ENCODE measurements around the gene TMEM198. TPM values are rescaled to one million over a fixed set of nuclear protein-coding genes. Genes with fewer than 3 reads are reported as not detected.

The TMEM198 gene
- total and polyA plus RNA-seq, 2 of the 4 experiments (the other 2 are of a cell fraction), result 0.18 to 2.2 TPM

DNA sequence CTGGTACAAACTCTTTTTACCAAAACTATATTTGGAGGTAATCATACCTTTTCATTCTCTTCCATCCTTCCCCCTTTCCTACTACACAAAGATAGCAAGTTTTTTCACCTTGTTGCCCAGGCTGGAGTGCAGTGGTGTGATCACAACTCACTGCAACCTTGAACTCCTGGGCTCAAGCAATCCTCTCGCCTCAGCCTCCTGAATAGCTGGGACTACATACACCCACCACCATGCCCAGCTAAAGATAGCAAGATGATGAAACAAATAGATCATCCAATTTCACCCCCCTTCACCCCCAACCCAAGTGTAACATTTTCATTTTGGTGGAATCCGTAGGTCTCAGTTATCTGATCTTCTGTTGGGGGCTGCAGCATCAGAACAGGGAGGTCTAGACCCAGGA, 49.3 kb downstream of the TMEM198 start:
- POLR2A ChIA-PET (ENCODE audit: unreplicated experiment), result no interaction called here
- Histone ChIP-seq H4K20me1 (ENCODE audit: insufficient read depth, low read length) (no peaks in the 10 kb centered on the region), H3K23ac (ENCODE audit: low read depth, low read length) (no peak overlapping the region), H3K27ac (ENCODE audit: insufficient read depth, low read length) (no peak overlapping the region), H2AK9ac (replicated peaks; ENCODE audit: low read depth, low read length, poor library complexity) (no peak overlapping the region), H3K36me3 (ENCODE audit: control insufficient read depth, insufficient read depth, low read length) (no peaks in the 10 kb centered on the region), H3K18ac (ENCODE audit: low read depth, low read length) (no peak overlapping the region), H2AFZ (replicated peaks; ENCODE audit: low read length, poor library complexity) (no peak overlapping the region), H2AK5ac (ENCODE audit: low read depth, low read length) (no peak overlapping the region), H2BK15ac (ENCODE audit: low read depth, low read length) (no peak overlapping the region), H3K4ac (ENCODE audit: low read depth, low read length) (no peak overlapping the region), H3K79me1 (ENCODE audit: low read depth in 1 of 2, low read length in 2 of 2) (peaks cover under 1 to 2% of the 10 kb centered on the region in 2 experiments), H3K9ac (ENCODE audit: low read depth, low read length) (no peak overlapping the region), H3K56ac (ENCODE audit: extremely low read depth, insufficient read depth, low read length) (no peak overlapping the region), H4K91ac (ENCODE audit: insufficient read depth, low read depth, low read length) (no peak overlapping the region), H3K27me3 (ENCODE audit: control insufficient read depth, insufficient read depth, low read length) (peaks cover 6% of the 10 kb centered on the region), H3K14ac (replicated peaks; ENCODE audit: low read depth, low read length) (no peak overlapping the region), H2BK120ac (ENCODE audit: low read depth, low read length) (no peak overlapping the region), H3K4me2 (ENCODE audit: low read depth, low read length) (no peak overlapping the region), H2BK5ac (ENCODE audit: low read depth, low read length, poor library complexity, severe bottlenecking) (no peak overlapping the region), H3K9me3 (ENCODE audit: control insufficient read depth, insufficient read depth, low read length) (no peaks in the 10 kb centered on the region), H4K8ac (ENCODE audit: low read depth in 2 of 2, low read length in 2 of 2) (no peak overlapping the region), H3K9me1 (ENCODE audit: insufficient read depth, low read length) (peaks cover 3% of the 10 kb centered on the region; the same call in 1 of the 2 replicates), H4K5ac (ENCODE audit: low read depth, low read length) (no peak overlapping the region), H3K4me3 (ENCODE audit: insufficient read depth, low read depth, low read length) (no peak overlapping the region), H3K4me1 (ENCODE audit: control insufficient read depth, insufficient read depth, low read length) (peaks cover 2% of the 10 kb centered on the region), H2BK20ac (ENCODE audit: low read depth, low read length) (no peak overlapping the region)
- ATAC-seq (ENCODE audit: low read depth) (no peak), DNase-seq (no peak)
- CTCF ChIA-PET, result no interaction called here
- no peak for TF ChIP-seq CHD1 (IDR thresholded peaks at IDR 0.05; ENCODE audit: low read depth, low read length)
- no peak for TF ChIP-seq CEBPB (IDR thresholded peaks at IDR 0.05; ENCODE audit: low read depth, low read length)
- no peak for TF ChIP-seq BHLHE40 (IDR thresholded peaks at IDR 0.05; ENCODE audit: low read depth, low read length)
- no peak for TF ChIP-seq USF2 (IDR thresholded peaks at IDR 0.05; ENCODE audit: low read depth, low read length)
- no peak for TF ChIP-seq RFX5 (IDR thresholded peaks at IDR 0.05; ENCODE audit: low read depth, low read length)
- no peak for TF ChIP-seq ELK1 (IDR thresholded peaks at IDR 0.05; ENCODE audit: borderline replicate concordance, low read depth, low read length)
- TF ChIP-seq MXI1 (IDR thresholded peaks at IDR 0.05; ENCODE audit: borderline replicate concordance, low read depth, low read length), result no peak
- no peak for TF ChIP-seq MAFK (IDR thresholded peaks at IDR 0.05; ENCODE audit: low read depth, low read length)
- TF ChIP-seq, protein P1, sequence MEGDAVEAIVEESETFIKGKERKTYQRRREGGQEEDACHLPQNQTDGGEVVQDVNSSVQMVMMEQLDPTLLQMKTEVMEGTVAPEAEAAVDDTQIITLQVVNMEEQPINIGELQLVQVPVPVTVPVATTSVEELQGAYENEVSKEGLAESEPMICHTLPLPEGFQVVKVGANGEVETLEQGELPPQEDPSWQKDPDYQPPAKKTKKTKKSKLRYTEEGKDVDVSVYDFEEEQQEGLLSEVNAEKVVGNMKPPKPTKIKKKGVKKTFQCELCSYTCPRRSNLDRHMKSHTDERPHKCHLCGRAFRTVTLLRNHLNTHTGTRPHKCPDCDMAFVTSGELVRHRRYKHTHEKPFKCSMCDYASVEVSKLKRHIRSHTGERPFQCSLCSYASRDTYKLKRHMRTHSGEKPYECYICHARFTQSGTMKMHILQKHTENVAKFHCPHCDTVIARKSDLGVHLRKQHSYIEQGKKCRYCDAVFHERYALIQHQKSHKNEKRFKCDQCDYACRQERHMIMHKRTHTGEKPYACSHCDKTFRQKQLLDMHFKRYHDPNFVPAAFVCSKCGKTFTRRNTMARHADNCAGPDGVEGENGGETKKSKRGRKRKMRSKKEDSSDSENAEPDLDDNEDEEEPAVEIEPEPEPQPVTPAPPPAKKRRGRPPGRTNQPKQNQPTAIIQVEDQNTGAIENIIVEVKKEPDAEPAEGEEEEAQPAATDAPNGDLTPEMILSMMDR (conservative IDR thresholded peaks at IDR 0.05; ENCODE audit: low read depth, low read length), result no peak
- no peak for TF ChIP-seq MAZ (IDR thresholded peaks at IDR 0.05; ENCODE audit: borderline replicate concordance, low read depth, low read length)
- no peak for TF ChIP-seq SMC3 (IDR thresholded peaks at IDR 0.05; ENCODE audit: low read depth, low read length)
- TF ChIP-seq RAD21 (IDR thresholded peaks at IDR 0.05; ENCODE audit: low read length), result no peak
- no peak for TF ChIP-seq NFE2L2 (IDR thresholded peaks at IDR 0.05; ENCODE audit: low read depth, low read length)
- TF ChIP-seq RCOR1 (IDR thresholded peaks at IDR 0.05; ENCODE audit: insufficient replicate concordance, low read length), result no peak
- TF ChIP-seq POLR2A (IDR thresholded peaks at IDR 0.05; ENCODE audit: low read depth, low read length), result no peak
- TF ChIP-seq FOS (IDR thresholded peaks at IDR 0.05; ENCODE audit: low read depth, low read length), result no peak
- no TSS peak for BruUV-seq (replicated peaks)
- intact Hi-C loops (cut with micrococcal nuclease) (no loop called here), in situ Hi-C loops (cut with MboI; ENCODE audit: low sequenced_read_pairs) (no loop called here), dilution Hi-C loops (cut with HindIII; ENCODE audit: low sequenced_read_pairs, unreplicated experiment) (no loop called here)
- WGBS, 2 experiments (ENCODE audit: extremely low coverage in 2 of 2, insufficient read length in 1 of 2), result 86% methylated on average over 1 of the region's 2 CpGs; no CpG with 5 or more reads in 1 of the 2 experiments

All from IMR-90 (cell line).